ENCODE data around the gene TNNI3K.

- TF ChIP-seq, protein P1, sequence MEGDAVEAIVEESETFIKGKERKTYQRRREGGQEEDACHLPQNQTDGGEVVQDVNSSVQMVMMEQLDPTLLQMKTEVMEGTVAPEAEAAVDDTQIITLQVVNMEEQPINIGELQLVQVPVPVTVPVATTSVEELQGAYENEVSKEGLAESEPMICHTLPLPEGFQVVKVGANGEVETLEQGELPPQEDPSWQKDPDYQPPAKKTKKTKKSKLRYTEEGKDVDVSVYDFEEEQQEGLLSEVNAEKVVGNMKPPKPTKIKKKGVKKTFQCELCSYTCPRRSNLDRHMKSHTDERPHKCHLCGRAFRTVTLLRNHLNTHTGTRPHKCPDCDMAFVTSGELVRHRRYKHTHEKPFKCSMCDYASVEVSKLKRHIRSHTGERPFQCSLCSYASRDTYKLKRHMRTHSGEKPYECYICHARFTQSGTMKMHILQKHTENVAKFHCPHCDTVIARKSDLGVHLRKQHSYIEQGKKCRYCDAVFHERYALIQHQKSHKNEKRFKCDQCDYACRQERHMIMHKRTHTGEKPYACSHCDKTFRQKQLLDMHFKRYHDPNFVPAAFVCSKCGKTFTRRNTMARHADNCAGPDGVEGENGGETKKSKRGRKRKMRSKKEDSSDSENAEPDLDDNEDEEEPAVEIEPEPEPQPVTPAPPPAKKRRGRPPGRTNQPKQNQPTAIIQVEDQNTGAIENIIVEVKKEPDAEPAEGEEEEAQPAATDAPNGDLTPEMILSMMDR (conservative IDR thresholded peaks at IDR 0.05; ENCODE audit: low read depth, low read length): no peak
- TF ChIP-seq EZH2 (IDR thresholded peaks at IDR 0.05; ENCODE audit: borderline replicate concordance, low read depth, low read length, poor library complexity, severe bottlenecking): no peak
Observed at GRCh38 chr1:74237787-74238186, 2.6 kb downstream of the TNNI3K start.
